A549 (cell line): Measurements from ENCODE around the gene AKT1S1. TPM values are rescaled to one million over a fixed set of nuclear protein-coding genes. Genes with fewer than 3 reads are reported as not detected.

Source experiments
- ATOH8 ChIP-seq: fragments of 250-450 bp; sonication (Bioruptor Pico); IDR thresholded peaks from 2 replicates; pipeline ENCODE4 v1.5.0; 2020; ENCODE audit warnings: low read depth, mild to moderate bottlenecking, moderate library complexity
- CBX8 ChIP-seq: fragments of 200-600 bp; sonication (generic); IDR thresholded peaks from 2 replicates; pipeline ENCODE4 v1.6.1; 2016
- CHD4 ChIP-seq: fragments of 200-600 bp; sonication (generic); IDR thresholded peaks from 2 replicates; pipeline ENCODE4 v1.6.1; 2016; ENCODE audit warnings: antibody characterized with exemption, mild to moderate bottlenecking, borderline replicate concordance
- CTCF ChIP-seq: fragments of >200 bp; sonication (Bioruptor Twin); formaldehyde crosslinking; IDR thresholded peaks from 3 replicates; pipeline ENCODE4 v1.5.1; 2016
- EHF ChIP-seq: fragments of 250-450 bp; sonication (Bioruptor Pico); IDR thresholded peaks from 2 replicates; pipeline ENCODE4 v1.5.0; 2020; ENCODE audit warnings: mild to moderate bottlenecking
- ESRRA ChIP-seq: fragments of 150-350 bp; IDR thresholded peaks from 2 replicates; pipeline ENCODE4 v1.6.1; 2014; ENCODE audit warnings: mild to moderate bottlenecking, low read length, borderline replicate concordance
- FOXS1 ChIP-seq: fragments of 250-450 bp; sonication (Bioruptor Pico); IDR thresholded peaks from 2 replicates; pipeline ENCODE4 v1.5.0; 2020; ENCODE audit warnings: mild to moderate bottlenecking, moderate library complexity
- HDAC2 ChIP-seq: fragments of 200-600 bp; sonication (generic); IDR thresholded peaks from 2 replicates; pipeline ENCODE4 v1.6.1; 2016
- HMGXB4 ChIP-seq: fragments of 250-450 bp; sonication (Bioruptor Pico); IDR thresholded peaks from 2 replicates; pipeline ENCODE4 v1.5.0; 2021; ENCODE audit warnings: mild to moderate bottlenecking, moderate library complexity, borderline replicate concordance
- HOXA7 ChIP-seq: fragments of 250-450 bp; sonication (Bioruptor Pico); IDR thresholded peaks from 2 replicates; pipeline ENCODE4 v1.5.0; 2020; ENCODE audit warnings: mild to moderate bottlenecking, moderate library complexity
- HOXB13 ChIP-seq: fragments of 250-450 bp; sonication (Bioruptor Pico); IDR thresholded peaks from 2 replicates; pipeline ENCODE4 v1.5.0; 2020; ENCODE audit warnings: low read depth, mild to moderate bottlenecking, moderate library complexity
- JUN ChIP-seq, 2 experiments: fragments of >200 bp; sonication (Bioruptor Twin); formaldehyde crosslinking; IDR thresholded peaks; 2 replicates in 1 of 2; 3 replicates in 1 of 2; pipeline ENCODE4 v1.6.1; 2016 to 2017
- KDM1A ChIP-seq: fragments of 200-600 bp; sonication (generic); IDR thresholded peaks from 2 replicates; pipeline ENCODE4 v1.6.1; 2016; ENCODE audit warnings: low read depth, mild to moderate bottlenecking
- MAX ChIP-seq: IDR thresholded peaks from 2 replicates; pipeline ENCODE4 v1.6.1; 2012
- MAZ ChIP-seq: fragments of 150-350 bp; IDR thresholded peaks from 2 replicates; pipeline ENCODE4 v1.6.1; 2014; ENCODE audit warnings: antibody characterized with exemption, low read depth, low read length, borderline replicate concordance
- MYC ChIP-seq: IDR thresholded peaks from 2 replicates; pipeline ENCODE4 v1.6.1; 2012; ENCODE audit warnings: mild to moderate bottlenecking, inconsistent platforms, low read length, improper control_type of control experiment, borderline replicate concordance
- NFE2L2 ChIP-seq: fragments of 150-350 bp; conservative IDR thresholded peaks from 2 replicates; pipeline ENCODE4 v1.6.1; 2014; ENCODE audit warnings: low read length
- PBX3 ChIP-seq: IDR thresholded peaks from 2 replicates; pipeline ENCODE4 v1.6.1; 2012
- POLR2A ChIP-seq: IDR thresholded peaks from 2 replicates; pipeline ENCODE4 v1.6.1; 2012; ENCODE audit warnings: mild to moderate bottlenecking, low read length
- POLR2AphosphoS2 ChIP-seq: conservative IDR thresholded peaks from 2 replicates; pipeline ENCODE4 v1.6.1; 2012; ENCODE audit warnings: low read length, improper control_type of control experiment, inconsistent platforms
- RCOR1 ChIP-seq: fragments of 150-350 bp; IDR thresholded peaks from 2 replicates; pipeline ENCODE4 v1.6.1; 2014; ENCODE audit warnings: antibody characterized with exemption, low read length, low read depth
- REST ChIP-seq: fragments of 200-600 bp; sonication (generic); IDR thresholded peaks from 2 replicates; pipeline ENCODE4 v1.6.1; 2016; ENCODE audit warnings: antibody characterized with exemption, mild to moderate bottlenecking, moderate library complexity
- RFX5 ChIP-seq: fragments of 450-650 bp; IDR thresholded peaks from 2 replicates; pipeline ENCODE4 v1.7.1; 2014; ENCODE audit warnings: antibody characterized with exemption, mild to moderate bottlenecking, moderate library complexity
- TFCP2L1 ChIP-seq: fragments of 250-450 bp; sonication (Bioruptor Pico); IDR thresholded peaks from 2 replicates; pipeline ENCODE4 v1.5.0; 2021; ENCODE audit warnings: mild to moderate bottlenecking
- TP53 ChIP-seq: fragments of 250-450 bp; sonication (Bioruptor Pico); IDR thresholded peaks from 2 replicates; pipeline ENCODE4 v1.5.0; 2021; ENCODE audit warnings: mild to moderate bottlenecking, moderate library complexity
- ZFP36 ChIP-seq: fragments of 450-650 bp; IDR thresholded peaks from 2 replicates; pipeline ENCODE4 v1.6.1; 2014; ENCODE audit warnings: borderline replicate concordance; ENCODE audit not compliant: partially characterized antibody
- polyA plus RNA-seq, 4 experiments: library from polyadenylated mRNA; depleted of rRNA in 3 of 4; stranded (reverse); fragments of >200 nt; fragmentation: RNase III in 1 of 4; extraction: RNeasy Plus Mini Kit Qiagen cat#74134 plus additional on column Dnase treatment in 1 of 4; gene quantifications; 2 replicates in 3 of 4; 3 replicates in 1 of 4; pipeline ENCODE4 v1.2.3, GENCODE V29; 2011 to 2017

Gene AKT1S1
- polyA plus RNA-seq, 2 of the 4 experiments (the other 2 are of a cell fraction), result 39.2 to 75.9 TPM

- TF ChIP-seq REST (peak; percentile 76), RCOR1 (no peak), PBX3 (peak; percentile 8; the same call in 1 of the 2 replicates), ATOH8 (CRISPR knock-in tag) (no peak), HOXA7 (CRISPR knock-in tag) (no peak; the same call in 1 of the 2 replicates), MAX (peak; percentile 98), NFE2L2 (no peak; the same call in 1 of the 2 replicates), POLR2A (peak; percentile 70), TP53 (CRISPR knock-in tag) (no peak), MYC (peak; percentile 91), FOXS1 (CRISPR knock-in tag) (peak; percentile 66; the same call in 1 of the 2 replicates), KDM1A (no peak), CBX8 (no peak), POLR2AphosphoS2 (no peak), HOXB13 (CRISPR knock-in tag) (0 out of 2 replicates have a peak, but pooled peaks have one; percentile 16), HMGXB4 (no peak), ESRRA (no peak), JUN (IDR thresholded peaks at IDR 0.05) (peak; percentile 74 to 94; a peak in 4 of 5 replicates), EHF (no peak; the same call in 1 of the 2 replicates), HDAC2 (no peak), CHD4 (no peak), TFCP2L1 (CRISPR knock-in tag) (0 out of 2 replicates have a peak, but pooled peaks have one; percentile 56), MAZ (no peak), ZFP36 (no peak), RFX5 (no peak; the same call in 1 of the 2 replicates), CTCF (no peak)
Measured at GRCh38 chr19:49877020-49877878, at the start of gene AKT1S1, which contains the start of gene TBC1D17 (continued).
